Mesendoderm (in vitro differentiated cells): Measurements from ENCODE around the gene PACSIN2.
A peak's percentile ranks its signal among the peaks of the same experiment; 100 is the strongest.

Experiments
- DNase-seq: peaks from one replicate; pipeline ENCODE4 v3.0.0; 2013
- H2AK5ac ChIP-seq: 2 replicates; pipeline ENCODE4 v1.6.1; 2013; ENCODE audit warnings: low read length, inconsistent platforms
- H2BK120ac ChIP-seq: 2 replicates; pipeline ENCODE4 v1.6.1; 2013; ENCODE audit warnings: low read depth, mild to moderate bottlenecking, low read length, moderate library complexity, mixed read lengths
- H2BK15ac ChIP-seq: replicated peaks from 2 replicates; pipeline ENCODE4 v1.6.1; 2013; ENCODE audit warnings: low read depth, mild to moderate bottlenecking, moderate library complexity
- H2BK5ac ChIP-seq: 2 replicates; pipeline ENCODE4 v1.6.1; 2013; ENCODE audit warnings: low read length, inconsistent platforms
- H3K18ac ChIP-seq: 2 replicates; pipeline ENCODE4 v1.6.1; 2013; ENCODE audit warnings: mild to moderate bottlenecking, low read length, mixed read lengths
- H3K23ac ChIP-seq: one replicate; pipeline ENCODE4 v1.6.1; 2013; ENCODE audit warnings: low read length
- H3K27ac ChIP-seq: 2 replicates; pipeline ENCODE4 v1.5.1; 2013; ENCODE audit warnings: low read depth, mild to moderate bottlenecking, inconsistent platforms, low read length, moderate library complexity
- H3K27me3 ChIP-seq: 2 replicates; pipeline ENCODE4 v1.6.1; 2013; ENCODE audit warnings: low read length, control low read depth, mild to moderate bottlenecking, inconsistent platforms; ENCODE audit not compliant: insufficient read depth, poor library complexity
- H3K36me3 ChIP-seq: 2 replicates; pipeline ENCODE4 v1.6.1; 2013; ENCODE audit warnings: low read length, inconsistent platforms; ENCODE audit not compliant: control insufficient read depth, insufficient read depth
- H3K4ac ChIP-seq: one replicate; pipeline ENCODE4 v1.6.1; 2013; ENCODE audit warnings: low read depth, mild to moderate bottlenecking, low read length, moderate library complexity
- H3K4me1 ChIP-seq: 2 replicates; pipeline ENCODE4 v1.6.1; 2013; ENCODE audit warnings: low read depth, low read length, inconsistent platforms; ENCODE audit not compliant: control insufficient read depth
- H3K4me2 ChIP-seq: 2 replicates; pipeline ENCODE4 v1.6.1; 2013; ENCODE audit warnings: low read length
- H3K4me3 ChIP-seq: 2 replicates; pipeline ENCODE4 v1.5.1; 2013; ENCODE audit warnings: mild to moderate bottlenecking, low read length
- H3K56ac ChIP-seq: one replicate; pipeline ENCODE4 v1.6.1; 2013; ENCODE audit warnings: low read length
- H3K79me1 ChIP-seq: 2 replicates; pipeline ENCODE4 v1.6.1; 2013; ENCODE audit warnings: low read length, inconsistent platforms
- H3K79me2 ChIP-seq: 2 replicates; pipeline ENCODE4 v1.6.1; 2013; ENCODE audit warnings: mild to moderate bottlenecking, low read length; ENCODE audit not compliant: control insufficient read depth, insufficient read depth
- H3K9ac ChIP-seq: 2 replicates; pipeline ENCODE4 v1.6.1; 2013; ENCODE audit warnings: low read length, inconsistent platforms
- H4K5ac ChIP-seq: one replicate; pipeline ENCODE4 v1.6.1; 2013; ENCODE audit warnings: low read length
- H4K8ac ChIP-seq: one replicate; pipeline ENCODE4 v1.6.1; 2013; ENCODE audit warnings: low read depth, mild to moderate bottlenecking, control low read depth, low read length, moderate library complexity
- WGBS: extraction: QIAGEN DNeasy Blood & Tissue Kit; methylation state at CpG from one replicate; pipeline ENCODE4 v1.1.7; 2013; ENCODE audit warnings: low lambda C conversion rate, missing lambda C conversion rate; ENCODE audit not compliant: insufficient coverage; ENCODE audit errors: extremely low coverage; 5-methylcytosine and 5-hydroxymethylcytosine counted together

The PACSIN2 gene

DNA sequence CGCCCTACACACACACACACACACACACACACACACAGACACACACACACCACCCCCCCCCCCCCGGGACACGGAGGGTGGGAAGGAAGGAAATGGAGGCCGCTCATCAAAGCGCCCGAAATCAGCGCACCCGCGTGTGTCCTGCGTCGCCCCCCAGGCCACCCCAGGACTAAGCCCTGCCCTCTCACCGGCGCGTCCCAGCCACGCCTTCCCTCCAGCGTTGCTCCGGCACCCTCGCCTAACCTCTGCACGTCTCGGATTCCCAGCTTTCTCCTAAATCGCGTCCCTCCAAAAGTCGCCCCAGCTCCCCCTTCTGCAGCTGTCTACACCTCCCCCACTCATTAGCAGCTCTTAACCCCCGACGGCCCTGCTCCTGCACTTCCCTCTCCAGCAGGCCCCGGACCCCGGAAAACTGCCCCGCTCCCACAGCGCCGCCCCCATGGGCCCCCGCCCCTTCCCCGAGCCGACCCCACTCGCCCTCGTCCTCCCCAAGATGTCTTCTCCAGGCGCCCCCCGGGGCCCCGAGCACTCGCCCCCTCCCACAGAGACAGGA, 557 bp downstream of the PACSIN2 start:
- H2BK15ac ChIP-seq, result no peak overlapping the region
- H3K27ac ChIP-seq, result peak overlapping the region; percentile 79
- no peak overlapping the region for H2AK5ac ChIP-seq
- no peaks in the 10 kb centered on the region for H3K27me3 ChIP-seq
- peak overlapping the region; percentile 48 for H3K23ac ChIP-seq
- H3K79me2 ChIP-seq, result peaks cover 43% of the 10 kb centered on the region
- H3K4me1 ChIP-seq, result peaks cover 5% of the 10 kb centered on the region
- peak overlapping the region; percentile 95 for H3K4me2 ChIP-seq
- H3K9ac ChIP-seq, result peak overlapping the region; percentile 86
- H3K79me1 ChIP-seq, result peaks cover 10% of the 10 kb centered on the region
- H2BK5ac ChIP-seq, result no peak overlapping the region
- no peaks in the 10 kb centered on the region for H3K36me3 ChIP-seq
- H3K4ac ChIP-seq, result peak overlapping the region; percentile 28
- H4K8ac ChIP-seq, result no peak overlapping the region
- peak overlapping the region; percentile 96 for H3K56ac ChIP-seq
- peak overlapping the region; percentile 77 for H3K18ac ChIP-seq
- peak overlapping the region; percentile 81 for H3K4me3 ChIP-seq
- no CpG with 5 or more reads among the region's 39 CpGs for WGBS
- peak; percentile 65 for DNase-seq
- no peak overlapping the region for H2BK120ac ChIP-seq
- no peak overlapping the region for H4K5ac ChIP-seq

GRCh38 chr22:43013355-43014315, 1.3 kb downstream of the PACSIN2 start:
- Histone ChIP-seq H2AK5ac (no peak overlapping the region), H3K4me2 (peak overlapping the region; percentile 95), H3K79me2 (peaks cover 50% of the 10 kb centered on the region), H3K18ac (no peak overlapping the region), H3K56ac (peak overlapping the region; percentile 96), H3K27ac (no peak overlapping the region), H3K4me3 (peak overlapping the region; percentile 81), H2BK5ac (no peak overlapping the region), H2BK120ac (no peak overlapping the region), H3K9ac (peak overlapping the region; percentile 86), H3K27me3 (no peaks in the 10 kb centered on the region), H3K4me1 (peaks cover 5% of the 10 kb centered on the region), H2BK15ac (no peak overlapping the region), H3K23ac (no peak overlapping the region), H4K5ac (no peak overlapping the region), H3K79me1 (peaks cover 11% of the 10 kb centered on the region), H3K4ac (no peak overlapping the region), H3K36me3 (no peaks in the 10 kb centered on the region), H4K8ac (no peak overlapping the region)
- DNase-seq, result peak; percentile 54
- no CpG with 5 or more reads among the region's 16 CpGs for WGBS

GRCh38 chr22:43012390-43012789, 2.6 kb downstream of the PACSIN2 start:
- Histone ChIP-seq H4K8ac (no peak overlapping the region), H3K27me3 (no peaks in the 10 kb centered on the region), H3K18ac (no peak overlapping the region), H2AK5ac (no peak overlapping the region), H2BK120ac (no peak overlapping the region), H4K5ac (no peak overlapping the region), H2BK15ac (no peak overlapping the region), H3K4me1 (peaks cover 9% of the 10 kb centered on the region), H3K4ac (no peak overlapping the region), H2BK5ac (no peak overlapping the region), H3K36me3 (no peaks in the 10 kb centered on the region), H3K27ac (no peak overlapping the region), H3K4me2 (no peak overlapping the region), H3K56ac (no peak overlapping the region), H3K23ac (no peak overlapping the region), H3K4me3 (no peak overlapping the region), H3K79me1 (peaks cover 17% of the 10 kb centered on the region), H3K9ac (no peak overlapping the region), H3K79me2 (peaks cover 59% of the 10 kb centered on the region)
- WGBS, result no CpG with 5 or more reads among the region's 6 CpGs
- DNase-seq, result no peak

GRCh38 chr22:43011079-43011478, 3.9 kb downstream of the PACSIN2 start:
- DNase-seq, result peak; percentile 81
- no peak overlapping the region for H2AK5ac ChIP-seq
- no peak overlapping the region for H3K9ac ChIP-seq
- H4K8ac ChIP-seq, result no peak overlapping the region
- no peak overlapping the region for H3K27ac ChIP-seq
- no peak overlapping the region for H3K4ac ChIP-seq
- H3K18ac ChIP-seq, result no peak overlapping the region
- no CpG with 5 or more reads among the region's 7 CpGs for WGBS
- peaks cover 9% of the 10 kb centered on the region for H3K4me1 ChIP-seq
- H3K4me3 ChIP-seq, result no peak overlapping the region
- no peak overlapping the region for H3K23ac ChIP-seq
- no peak overlapping the region for H2BK120ac ChIP-seq
- no peak overlapping the region for H3K4me2 ChIP-seq
- no peaks in the 10 kb centered on the region for H3K27me3 ChIP-seq
- no peaks in the 10 kb centered on the region for H3K36me3 ChIP-seq
- no peak overlapping the region for H2BK5ac ChIP-seq
- no peak overlapping the region for H4K5ac ChIP-seq
- no peak overlapping the region for H2BK15ac ChIP-seq
- peaks cover 19% of the 10 kb centered on the region for H3K79me1 ChIP-seq
- H3K79me2 ChIP-seq, result peaks cover 71% of the 10 kb centered on the region
- no peak overlapping the region for H3K56ac ChIP-seq

- no peak overlapping the region for H4K8ac ChIP-seq
- no peak overlapping the region for H3K23ac ChIP-seq
- no peak overlapping the region for H2BK120ac ChIP-seq
- no CpG with 5 or more reads among the region's 4 CpGs for WGBS
- H3K27me3 ChIP-seq, result no peaks in the 10 kb centered on the region
- no peak overlapping the region for H3K56ac ChIP-seq
- H2AK5ac ChIP-seq, result no peak overlapping the region
- H4K5ac ChIP-seq, result no peak overlapping the region
- H3K79me1 ChIP-seq, result peaks cover 27% of the 10 kb centered on the region
- H2BK5ac ChIP-seq, result no peak overlapping the region
- H3K4ac ChIP-seq, result no peak overlapping the region
- H3K27ac ChIP-seq, result no peak overlapping the region
- no peak for DNase-seq
- no peak overlapping the region for H2BK15ac ChIP-seq
- peaks cover 9% of the 10 kb centered on the region for H3K4me1 ChIP-seq
- no peaks in the 10 kb centered on the region for H3K36me3 ChIP-seq
- no peak overlapping the region for H3K18ac ChIP-seq
- no peak overlapping the region for H3K9ac ChIP-seq
- no peak overlapping the region for H3K4me2 ChIP-seq
- no peak overlapping the region for H3K4me3 ChIP-seq
- peaks cover 85% of the 10 kb centered on the region for H3K79me2 ChIP-seq
Observed at GRCh38 chr22:43009444-43009843, 5.5 kb downstream of the PACSIN2 start.
